Neuronal stem cell (in vitro differentiated cells): Measurements from ENCODE around the gene NWD2.

Source experiments
- DNase-seq: peaks from one replicate; pipeline ENCODE4 v3.0.0-alpha.2; 2013; ENCODE audit warnings: low spot score
- H2AFZ ChIP-seq: one replicate; pipeline ENCODE4 v1.6.1; 2013; ENCODE audit warnings: mild to moderate bottlenecking, low read length, inconsistent platforms
- H2AK5ac ChIP-seq: 2 replicates; pipeline ENCODE4 v1.6.1; 2013; ENCODE audit warnings: low read depth, mild to moderate bottlenecking, inconsistent platforms, low read length, moderate library complexity, mixed read lengths
- H2BK120ac ChIP-seq: 2 replicates; pipeline ENCODE4 v1.6.1; 2013; ENCODE audit warnings: low read depth, mild to moderate bottlenecking, inconsistent platforms, low read length, moderate library complexity, mixed read lengths
- H2BK12ac ChIP-seq: one replicate; pipeline ENCODE4 v1.6.1; 2013; ENCODE audit warnings: low read length, inconsistent platforms
- H2BK15ac ChIP-seq: 2 replicates; pipeline ENCODE4 v1.6.1; 2013; ENCODE audit warnings: mild to moderate bottlenecking, low read length, inconsistent platforms, mixed read lengths
- H2BK5ac ChIP-seq: one replicate; pipeline ENCODE4 v1.6.1; 2013; ENCODE audit warnings: inconsistent platforms, mild to moderate bottlenecking, low read length, moderate library complexity
- H3K14ac ChIP-seq: one replicate; pipeline ENCODE4 v1.6.1; 2013; ENCODE audit warnings: low read length, inconsistent platforms
- H3K18ac ChIP-seq: 2 replicates; pipeline ENCODE4 v1.6.1; 2013; ENCODE audit warnings: low read length, inconsistent platforms
- H3K23ac ChIP-seq: 2 replicates; pipeline ENCODE4 v1.6.1; 2013; ENCODE audit warnings: low read depth, mild to moderate bottlenecking, mixed read lengths, low read length, inconsistent platforms; ENCODE audit not compliant: poor library complexity
- H3K27ac ChIP-seq: replicated peaks from 3 replicates; pipeline ENCODE4 v1.5.1; 2013; ENCODE audit warnings: low read length, inconsistent platforms
- H3K27me3 ChIP-seq, 3 experiments: 2 replicates each; pipeline ENCODE4 v1.6.1; 2013; ENCODE audit warnings: low read length in 3 of 3, mild to moderate bottlenecking in 2 of 3, inconsistent platforms in 1 of 3, low read depth in 1 of 3, mixed read lengths in 1 of 3, moderate library complexity in 1 of 3; ENCODE audit not compliant: control insufficient read depth in 3 of 3, insufficient read depth in 3 of 3
- H3K36me3 ChIP-seq, 2 donors: replicated peaks in 1 of 2; 2 replicates each; pipeline ENCODE4 v1.6.1; 2013; ENCODE audit warnings: low read length in 2 of 2; ENCODE audit not compliant: control insufficient read depth in 2 of 2, insufficient read depth in 2 of 2
- H3K4ac ChIP-seq: 2 replicates; pipeline ENCODE4 v1.6.1; 2013; ENCODE audit warnings: inconsistent platforms, mild to moderate bottlenecking, low read length, moderate library complexity
- H3K4me1 ChIP-seq, 2 donors: 1 replicate in 1 of 2; 2 replicates in 1 of 2; pipeline ENCODE4 v1.6.1; 2013; ENCODE audit warnings: low read length in 2 of 2, low read depth in 1 of 2; ENCODE audit not compliant: control insufficient read depth in 2 of 2, insufficient read depth in 1 of 2
- H3K4me2 ChIP-seq: one replicate; pipeline ENCODE4 v1.6.1; 2013; ENCODE audit warnings: mild to moderate bottlenecking, low read length, inconsistent platforms; ENCODE audit not compliant: insufficient read depth, poor library complexity, severe bottlenecking
- H3K4me3 ChIP-seq, 2 donors: 2 replicates each; pipeline ENCODE4 v1.5.1; 2013; ENCODE audit warnings: low read length in 2 of 2, mild to moderate bottlenecking in 2 of 2, inconsistent platforms in 1 of 2, moderate library complexity in 1 of 2
- H3K79me1 ChIP-seq: one replicate; pipeline ENCODE4 v1.6.1; 2013; ENCODE audit warnings: low read depth, mild to moderate bottlenecking, inconsistent platforms, low read length, moderate library complexity
- H3K9ac ChIP-seq: one replicate; pipeline ENCODE4 v1.6.1; 2013; ENCODE audit warnings: mild to moderate bottlenecking, low read depth, low read length, inconsistent platforms; ENCODE audit not compliant: poor library complexity
- H3K9me3 ChIP-seq, 2 donors: replicated peaks in 1 of 2; 2 replicates each; pipeline versions ENCODE3 to v1.6.1; 2013; ENCODE audit warnings: low read length in 2 of 2, mild to moderate bottlenecking in 2 of 2, inconsistent platforms in 1 of 2, low read depth in 1 of 2, mixed read lengths in 1 of 2, moderate library complexity in 1 of 2; ENCODE audit not compliant: control insufficient read depth in 2 of 2, insufficient read depth in 1 of 2
- H4K8ac ChIP-seq: one replicate; pipeline ENCODE4 v1.6.1; 2013; ENCODE audit warnings: low read depth, mild to moderate bottlenecking, inconsistent platforms, low read length, moderate library complexity
- H4K91ac ChIP-seq: one replicate; pipeline ENCODE4 v1.6.1; 2013; ENCODE audit warnings: low read length, low read depth, mild to moderate bottlenecking, inconsistent platforms; ENCODE audit not compliant: poor library complexity
- WGBS, 2 donors: extraction: QIAGEN DNeasy Blood & Tissue Kit; methylation state at CpG; one replicate each; pipeline ENCODE4 v1.1.7; 2013; ENCODE audit warnings: missing lambda C conversion rate in 2 of 2, mixed read lengths in 1 of 2; ENCODE audit not compliant: insufficient read length in 2 of 2, insufficient replicate concordance in 1 of 2; ENCODE audit errors: extremely low coverage in 2 of 2; 5-methylcytosine and 5-hydroxymethylcytosine counted together

The NWD2 gene

GRCh38 chr4:37389366-37389765 lies 144.8 kb downstream of the NWD2 start:
- Histone ChIP-seq H3K36me3 (no peaks in the 10 kb centered on the region), H3K23ac (no peak overlapping the region), H3K14ac (no peak overlapping the region), H4K8ac (no peak overlapping the region), H4K91ac (no peak overlapping the region), H2BK5ac (no peak overlapping the region), H3K4me3 (no peak overlapping the region), H2BK120ac (no peak overlapping the region), H3K27me3 (no peaks in the 10 kb centered on the region), H3K79me1 (no peaks in the 10 kb centered on the region), H2AFZ (no peak overlapping the region), H3K4me2 (no peak overlapping the region), H2BK12ac (no peak overlapping the region), H3K4ac (no peak overlapping the region), H2AK5ac (no peak overlapping the region), H3K9me3 (no peaks in the 10 kb centered on the region), H3K18ac (no peak overlapping the region), H2BK15ac (no peak overlapping the region), H3K9ac (no peak overlapping the region), H3K4me1 (peaks cover 2 to 4% of the 10 kb centered on the region in 2 donors), H3K27ac (no peak overlapping the region)
- WGBS, 2 donors, result no CpG with 5 or more reads among the region's 7 CpGs
- DNase-seq, result no peak

DNA sequence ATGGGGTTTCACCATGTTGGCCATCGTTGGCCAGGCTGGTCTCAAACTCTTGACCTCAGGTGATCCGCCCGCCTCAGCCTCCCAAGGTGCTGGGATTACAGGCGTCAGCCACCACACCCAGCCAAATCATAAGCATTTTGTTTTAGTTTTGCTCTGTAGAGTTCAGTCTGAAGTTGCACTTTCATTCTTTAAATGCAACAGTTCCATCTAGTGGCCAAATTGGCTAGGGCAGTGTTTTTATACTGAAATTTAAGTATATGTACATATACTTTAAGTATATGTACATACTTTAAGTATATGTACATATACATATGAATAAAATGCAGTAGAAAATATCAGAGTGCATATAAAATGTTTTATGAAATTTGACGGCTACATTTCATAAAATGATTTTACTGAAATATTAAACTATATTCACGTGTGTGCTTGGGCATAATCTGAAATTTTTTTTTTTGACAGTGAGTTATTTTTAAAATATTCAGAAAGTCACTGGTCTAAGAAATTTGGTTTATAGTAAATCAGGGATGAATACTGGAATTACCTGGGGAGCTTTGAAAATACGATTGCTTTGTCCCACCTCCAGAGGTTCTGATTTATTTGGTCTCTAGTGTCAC lies 145.5 kb downstream of the NWD2 start:
- peaks cover 2 to 4% of the 10 kb centered on the region in 2 donors for H3K4me1 ChIP-seq
- no peak overlapping the region for H2BK15ac ChIP-seq
- H3K79me1 ChIP-seq, result no peaks in the 10 kb centered on the region
- H2BK12ac ChIP-seq, result no peak overlapping the region
- no peaks in the 10 kb centered on the region for H3K27me3 ChIP-seq
- no peak overlapping the region for H3K4me2 ChIP-seq
- H3K27ac ChIP-seq, result no peak overlapping the region
- no peak overlapping the region for H3K4ac ChIP-seq
- H2AK5ac ChIP-seq, result no peak overlapping the region
- no peak overlapping the region for H3K4me3 ChIP-seq
- no peak overlapping the region for H4K8ac ChIP-seq
- whole genome bisulfite sequencing, 2 donors, result no CpG with 5 or more reads among the region's 7 CpGs
- H2BK5ac ChIP-seq, result no peak overlapping the region
- no peak overlapping the region for H2AFZ ChIP-seq
- H3K36me3 ChIP-seq, result no peaks in the 10 kb centered on the region
- DNase-seq, result peak; percentile 31
- no peak overlapping the region for H3K14ac ChIP-seq
- no peak overlapping the region for H4K91ac ChIP-seq
- no peak overlapping the region for H2BK120ac ChIP-seq
- no peak overlapping the region for H3K9ac ChIP-seq
- no peaks in the 10 kb centered on the region for H3K9me3 ChIP-seq
- H3K23ac ChIP-seq, result no peak overlapping the region
- no peak overlapping the region for H3K18ac ChIP-seq

DNA sequence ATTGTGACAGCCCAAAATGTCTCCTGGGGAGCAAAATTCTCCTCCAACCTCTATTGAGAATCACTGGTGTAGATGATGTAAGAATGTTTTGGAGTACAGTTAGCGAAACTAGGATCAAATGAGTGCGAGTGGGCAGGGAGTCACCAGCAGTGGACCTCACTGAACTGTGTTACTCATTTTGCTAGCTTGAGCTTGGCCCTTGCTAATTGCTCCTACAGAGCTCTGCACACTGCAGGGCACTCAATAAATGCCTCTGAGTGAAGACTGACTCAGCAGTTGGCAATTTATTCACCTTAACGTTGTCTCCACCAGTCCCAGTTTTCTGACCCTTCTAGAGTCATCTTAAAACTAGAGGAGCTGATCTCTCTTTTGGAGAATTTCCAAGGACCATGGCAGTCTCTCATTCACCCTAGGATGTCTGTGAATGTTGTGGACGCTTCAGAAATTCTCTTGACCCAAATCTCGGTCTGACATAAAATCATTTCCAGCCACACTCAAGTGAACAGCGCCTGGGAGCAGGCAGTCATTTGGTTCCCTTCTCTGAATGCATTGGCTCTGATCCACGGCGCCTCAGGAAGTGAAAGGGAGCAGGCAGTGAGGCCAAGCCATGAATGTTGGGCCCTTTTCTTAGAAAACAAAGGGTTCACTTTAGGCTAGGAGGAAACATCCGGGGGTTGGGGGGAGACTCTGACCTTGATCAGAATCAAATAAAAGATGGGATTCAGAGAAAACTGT lies 148.1 kb downstream of the NWD2 start:
- H2BK5ac ChIP-seq, result no peak overlapping the region
- no peak overlapping the region for H2BK12ac ChIP-seq
- H3K27ac ChIP-seq, result no peak overlapping the region
- peak overlapping the region; percentile 71 for H2AFZ ChIP-seq
- no CpG with 5 or more reads among the region's 9 CpGs for WGBS, 2 donors
- H3K9ac ChIP-seq, result no peak overlapping the region
- no peak overlapping the region for H3K4me3 ChIP-seq
- no peaks in the 10 kb centered on the region for H3K79me1 ChIP-seq
- no peaks in the 10 kb centered on the region for H3K9me3 ChIP-seq
- no peak overlapping the region for H3K14ac ChIP-seq
- no peak overlapping the region for H4K8ac ChIP-seq
- H4K91ac ChIP-seq, result no peak overlapping the region
- no peaks in the 10 kb centered on the region for H3K36me3 ChIP-seq
- H2BK120ac ChIP-seq, result no peak overlapping the region
- H3K4ac ChIP-seq, result no peak overlapping the region
- no peak overlapping the region for H3K23ac ChIP-seq
- no peaks in the 10 kb centered on the region for H3K27me3 ChIP-seq
- H2BK15ac ChIP-seq, result no peak overlapping the region
- H3K4me1 ChIP-seq, result peaks cover 2 to 4% of the 10 kb centered on the region in 2 donors
- no peak for DNase-seq
- no peak overlapping the region for H2AK5ac ChIP-seq
- H3K18ac ChIP-seq, result no peak overlapping the region
- no peak overlapping the region for H3K4me2 ChIP-seq

- no peak overlapping the region for H2BK15ac ChIP-seq
- no peak overlapping the region for H3K4me3 ChIP-seq
- H3K18ac ChIP-seq, result no peak overlapping the region
- WGBS, 2 donors, result no CpG with 5 or more reads among the region's 3 CpGs
- no peak overlapping the region for H3K4me2 ChIP-seq
- no peaks in the 10 kb centered on the region for H3K36me3 ChIP-seq
- H2AK5ac ChIP-seq, result no peak overlapping the region
- no peak overlapping the region for H3K27ac ChIP-seq
- H3K79me1 ChIP-seq, result no peaks in the 10 kb centered on the region
- H2BK120ac ChIP-seq, result no peak overlapping the region
- H3K14ac ChIP-seq, result no peak overlapping the region
- no peak overlapping the region for H3K9ac ChIP-seq
- H3K27me3 ChIP-seq, result no peaks in the 10 kb centered on the region
- H2AFZ ChIP-seq, result no peak overlapping the region
- no peak for DNase-seq
- H3K4me1 ChIP-seq, result peaks cover 2 to 4% of the 10 kb centered on the region in 2 donors
- no peaks in the 10 kb centered on the region for H3K9me3 ChIP-seq
- H2BK5ac ChIP-seq, result no peak overlapping the region
- no peak overlapping the region for H4K91ac ChIP-seq
- no peak overlapping the region for H4K8ac ChIP-seq
- H2BK12ac ChIP-seq, result no peak overlapping the region
- no peak overlapping the region for H3K23ac ChIP-seq
- no peak overlapping the region for H3K4ac ChIP-seq
Measured at GRCh38 chr4:37393321-37393720, 148.8 kb downstream of the NWD2 start.
